Fibroblast of skin of scalp (primary cell): Measurements from ENCODE around the gene RAG2.
"Not testable (repeated sequence)": the region's sequence is repeated elsewhere in the genome, so short reads cannot be mapped to it uniquely, and the experiment has no call there.

ENCODE experiments used
- DNase-seq: peaks from one replicate; pipeline ENCODE4 v3.0.0-alpha.2; 2013

The RAG2 gene

GRCh38 chr11:36600180-36600579 is 2.1 kb upstream of the RAG2 start:
- no peak for DNase-seq

- DNase-seq, result no peak
Observed at GRCh38 chr11:36596880-36597279, 1.2 kb downstream of the RAG2 start.

- peak; percentile 93 for DNase-seq
Observed at GRCh38 chr11:36594316-36594989, 3.6 kb downstream of the RAG2 start, which contains the start of gene IFTAP. Gene IFTAP (plus strand): TSS chr11:36594502. CDS start chr11:36610104, 15,602 bp downstream.

DNA sequence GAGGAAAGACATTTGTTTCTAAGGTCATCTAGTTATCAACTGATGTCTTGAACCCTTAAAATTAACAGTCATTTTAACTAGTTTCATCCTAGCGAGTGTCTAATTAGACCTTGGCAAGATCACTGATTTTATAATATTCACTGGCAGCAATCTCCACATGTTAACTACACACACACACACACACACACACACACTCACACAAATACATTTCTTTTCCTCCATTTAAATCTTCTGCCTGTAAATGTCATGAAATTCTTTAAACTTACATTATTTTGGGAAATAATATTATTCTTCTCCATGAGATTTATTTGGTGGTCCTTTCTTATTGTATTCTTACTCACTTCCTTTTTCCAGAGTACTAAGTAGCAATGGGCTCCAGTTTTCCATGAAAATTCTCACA is 6.6 kb downstream of the RAG2 start:
- DNase-seq, result no peak

GRCh38 chr11:36590513-36590912 is 7.5 kb downstream of the RAG2 start:
- DNase-seq, result no peak

DNA sequence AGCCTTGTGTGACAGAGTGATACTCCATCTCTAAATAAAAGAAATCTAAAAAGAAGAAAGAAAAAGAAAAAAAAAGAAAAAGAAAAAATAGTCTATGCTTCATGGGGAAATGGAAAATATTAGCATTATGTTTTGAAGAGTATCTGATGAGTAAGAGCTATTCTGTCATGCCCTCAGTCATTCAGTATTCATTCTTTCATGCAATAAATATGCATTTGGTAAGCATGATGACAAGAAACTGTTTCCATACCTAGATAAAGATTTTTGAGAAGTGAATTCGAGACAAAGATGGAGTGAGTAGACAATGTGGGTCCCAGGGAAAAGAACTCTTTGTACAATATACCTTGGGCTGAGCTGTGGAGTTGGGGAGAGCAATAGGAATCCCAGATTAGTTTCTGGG is 9.9 kb downstream of the RAG2 start:
- peak; percentile 17 for DNase-seq

GRCh38 chr11:36586543-36586942 is 11.5 kb downstream of the RAG2 start:
- no peak for DNase-seq

- no peak for DNase-seq
Observed at GRCh38 chr11:36583667-36584066, 14.4 kb downstream of the RAG2 start.

DNA sequence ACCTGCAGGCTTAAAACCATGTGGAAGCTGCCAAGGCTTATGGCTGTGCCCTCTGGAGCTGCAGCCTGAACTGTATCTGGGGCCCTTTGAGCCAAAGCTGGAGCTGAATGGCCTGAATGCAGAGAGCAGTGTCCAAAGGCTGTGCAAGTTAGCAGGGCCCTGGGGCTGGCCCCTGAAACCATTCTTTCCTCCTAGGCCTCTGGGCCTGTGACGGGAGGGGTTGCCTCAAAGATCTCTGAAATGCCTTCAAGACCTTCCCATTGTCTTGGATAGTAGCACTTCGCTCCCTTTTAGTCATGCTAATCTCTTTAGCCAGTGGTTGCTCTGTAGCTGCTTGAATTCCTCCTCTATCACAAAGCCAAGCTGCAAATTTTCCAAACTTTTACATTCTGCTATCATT is 16.5 kb downstream of the RAG2 start:
- DNase-seq, result no peak

DNA sequence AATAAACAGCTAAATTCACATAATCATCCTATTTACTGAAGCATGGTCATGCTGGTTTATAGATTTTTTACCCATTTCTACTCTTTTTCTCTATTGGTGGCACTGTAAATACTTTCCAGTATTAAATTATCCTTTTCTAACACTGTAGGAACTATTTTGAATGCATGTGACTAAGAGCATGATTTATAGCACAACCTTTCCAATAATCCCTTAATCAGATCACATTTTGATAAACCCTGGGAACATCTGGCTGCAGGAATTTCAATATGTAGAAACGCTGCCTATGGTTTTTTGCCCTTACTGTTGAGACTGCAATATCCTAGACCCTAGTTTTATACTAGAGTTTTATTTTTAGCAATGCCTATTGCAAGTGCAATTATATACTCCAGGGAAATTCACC is 19.6 kb downstream of the RAG2 start:
- no peak for DNase-seq

GRCh38 chr11:36577859-36578258 is 20.2 kb downstream of the RAG2 start:
- DNase-seq, result peak; percentile 78

GRCh38 chr11:36577373-36577772 is 20.7 kb downstream of the RAG2 start:
- no peak for DNase-seq

DNA sequence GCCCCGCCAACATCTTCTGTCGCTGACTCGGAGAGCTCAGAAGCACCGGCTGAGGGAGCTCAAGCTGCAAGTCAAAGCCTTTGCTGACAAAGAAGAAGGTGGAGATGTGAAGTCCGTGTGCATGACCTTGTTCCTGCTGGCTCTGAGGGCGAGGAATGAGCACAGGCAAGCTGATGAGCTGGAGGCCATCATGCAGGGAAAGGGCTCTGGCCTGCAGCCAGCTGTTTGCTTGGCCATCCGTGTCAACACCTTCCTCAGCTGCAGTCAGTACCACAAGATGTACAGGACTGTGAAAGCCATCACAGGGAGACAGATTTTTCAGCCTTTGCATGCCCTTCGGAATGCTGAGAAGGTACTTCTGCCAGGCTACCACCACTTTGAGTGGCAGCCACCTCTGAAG is 23.6 kb downstream of the RAG2 start:
- no peak for DNase-seq

- no peak for DNase-seq
Observed at GRCh38 chr11:36569095-36569494, 28.9 kb downstream of the RAG2 start.

DNA sequence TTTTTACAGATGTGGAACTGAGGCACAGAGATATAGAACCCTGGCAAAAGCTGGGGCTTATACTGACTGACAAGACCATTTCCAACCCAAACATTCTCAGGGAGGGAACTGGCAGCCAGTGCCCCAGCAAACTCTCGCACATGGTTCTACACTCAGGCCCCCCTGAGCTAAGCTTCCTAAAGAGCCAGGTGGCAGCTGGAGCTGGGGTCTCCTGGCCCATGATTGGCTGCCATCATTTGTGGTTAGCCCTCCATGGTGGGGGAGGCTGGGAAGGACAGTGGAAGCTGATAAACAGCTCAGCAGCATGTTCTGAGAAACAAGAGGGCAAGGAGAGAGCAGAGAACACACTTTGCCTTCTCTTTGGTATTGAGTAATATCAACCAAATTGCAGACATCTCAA is 30.3 kb downstream of the RAG2 start, which contains the start of gene RAG1:
Gene RAG1 (plus strand): TSS at position 314 of the 400 bp plus-strand sequence. CDS start 5,298 bp downstream, outside the sequence.
- DNase-seq, result no peak

DNA sequence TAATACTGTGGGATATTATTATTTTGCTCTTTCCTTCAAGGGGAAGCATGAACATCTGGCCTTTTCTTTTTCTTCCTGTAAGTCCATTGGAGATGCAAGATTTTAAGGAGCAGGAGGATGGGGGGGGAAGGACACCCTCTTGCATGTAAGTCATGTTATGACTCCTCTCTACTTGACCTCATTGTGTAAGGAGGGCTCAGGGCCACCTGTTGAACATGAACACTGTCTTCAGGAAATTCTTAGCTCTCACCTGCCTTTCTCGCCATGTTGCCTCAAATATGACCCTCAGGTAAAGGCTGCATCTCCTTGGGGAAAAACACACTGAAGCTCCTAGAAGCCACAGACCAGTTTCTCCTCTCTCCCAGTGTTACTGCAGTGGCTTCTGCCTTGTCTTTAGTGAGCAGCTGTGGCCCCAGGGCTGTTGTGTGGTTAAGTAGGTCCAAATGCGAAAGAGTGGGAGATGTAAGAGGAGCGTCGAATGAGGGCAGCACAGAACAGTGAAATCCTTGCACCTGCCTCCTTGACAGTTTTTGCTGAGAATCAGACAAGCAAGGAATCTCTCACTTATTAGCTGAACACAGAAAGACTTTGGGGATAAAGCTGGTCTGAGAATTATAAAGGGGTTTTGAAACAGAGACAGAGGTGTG is 31.5 kb downstream of the RAG2 start:
- no peak for DNase-seq

DNA sequence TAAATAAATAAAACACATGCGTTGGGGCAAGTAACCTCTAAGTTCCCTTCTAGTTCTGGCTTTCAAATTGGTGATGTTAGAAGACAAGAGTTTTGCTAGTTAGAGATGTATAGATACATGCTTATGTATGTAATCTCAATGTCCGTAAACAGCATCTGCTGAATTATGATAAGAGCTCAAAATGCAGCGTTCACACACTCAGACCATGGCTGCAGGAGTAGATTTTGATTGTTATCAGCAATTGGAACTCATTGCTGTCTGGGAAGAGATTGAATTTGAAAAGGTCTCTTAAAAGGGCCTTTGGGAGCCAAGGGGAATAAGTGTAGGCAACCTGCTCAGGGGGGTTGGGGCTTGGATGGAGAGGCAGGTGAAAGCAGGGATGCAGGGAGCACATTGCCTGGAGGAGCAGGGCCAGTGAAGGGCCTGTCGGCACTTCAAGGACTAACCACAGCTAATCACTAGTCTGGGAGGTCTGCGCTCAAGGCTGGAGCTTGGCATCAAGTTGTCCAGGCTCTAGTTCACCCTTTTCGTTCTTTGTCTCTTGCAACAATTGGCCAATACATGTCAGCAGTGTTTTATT is 32.9 kb downstream of the RAG2 start:
- no peak for DNase-seq

- peak; percentile 65 for DNase-seq
Observed at GRCh38 chr11:36564376-36565030, 33.5 kb downstream of the RAG2 start.

GRCh38 chr11:36558571-36559413 is 39.2 kb downstream of the RAG2 start:
- DNase-seq, result no peak

- no peak for DNase-seq
Observed at GRCh38 chr11:36557991-36558390, 40.0 kb downstream of the RAG2 start.

DNA sequence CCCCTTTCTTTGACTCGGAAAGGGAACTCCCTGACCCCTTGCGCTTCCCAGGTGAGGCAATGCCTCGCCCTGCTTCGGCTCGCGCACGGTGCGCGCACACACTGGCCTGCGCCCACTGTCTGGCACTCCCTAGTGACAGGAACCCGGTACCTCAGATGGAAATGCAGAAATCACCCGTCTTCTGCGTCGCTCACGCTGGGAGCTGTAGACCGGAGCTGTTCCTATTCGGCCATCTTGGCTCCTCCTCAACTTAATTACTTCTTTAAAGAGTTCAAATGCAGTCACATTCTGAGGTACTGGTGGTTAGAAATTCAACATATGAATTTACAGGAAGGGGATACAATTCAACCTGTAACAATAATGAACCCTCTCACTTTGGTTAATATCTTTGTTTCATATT is 40.6 kb downstream of the RAG2 start:
- DNase-seq, result not testable (repeated sequence)

DNA sequence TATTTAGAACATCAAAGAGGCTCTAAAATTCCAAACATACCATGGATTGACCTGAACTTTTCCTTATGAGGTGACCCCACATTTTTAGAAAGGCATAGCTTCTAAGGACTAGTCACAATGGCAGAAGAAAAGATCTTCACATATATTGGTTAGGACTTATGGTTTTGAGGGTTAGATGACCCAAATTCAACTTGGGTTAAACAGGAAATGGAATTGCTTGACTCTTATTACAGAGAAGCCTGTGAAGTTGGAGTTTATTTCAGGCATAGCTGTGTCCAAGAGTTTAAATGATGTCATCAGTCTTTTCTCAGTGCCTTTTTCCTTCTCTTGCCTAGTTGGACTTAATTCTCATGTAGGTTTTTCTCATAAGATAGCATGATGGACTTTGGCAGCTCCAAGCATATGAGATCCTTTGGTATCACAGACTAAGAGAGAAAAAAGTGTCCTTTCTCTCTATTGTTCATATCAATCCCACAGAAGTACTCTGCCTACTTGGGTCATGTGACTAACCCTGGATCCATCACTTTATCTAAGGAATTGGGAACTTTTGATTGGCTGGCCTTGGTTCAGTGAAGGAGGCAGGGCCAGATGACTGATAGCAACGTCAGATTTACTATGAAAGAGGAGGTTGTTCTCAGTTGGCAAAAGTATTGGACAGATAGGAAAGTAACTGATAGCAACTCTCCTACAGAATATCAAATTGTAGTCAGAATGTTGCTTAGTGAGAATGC is 47.5 kb downstream of the RAG2 start:
- no peak for DNase-seq
